Activated CD4-positive, alpha-beta memory T cell treated with anti-CD3 and anti-CD28 coated beads, Interleukin-2, amount 10 ng/mL, durations not matched to agents 7 days and 5 days (primary cell): ENCODE measurements around the gene EPHA6. TPM values are rescaled to one million over a fixed set of nuclear protein-coding genes. Genes with fewer than 3 reads are reported as not detected.
"Not testable (repeated sequence)": the region's sequence is repeated elsewhere in the genome, so short reads cannot be mapped to it uniquely, and the experiment has no call there.

ENCODE experiments used
- CTCF ChIA-PET: fragments of 350-600 bp; sonication (Branson Sonifier 250); formaldehyde crosslinking; loops from one replicate; lab custom pipeline; 2021; ENCODE audit warnings: antibody characterized with exemption, inconsistent platforms; lab: Charles Lee
- POLR2A ChIA-PET: fragments of 350-600 bp; sonication (Branson Sonifier 250); formaldehyde crosslinking; loops from one replicate; lab custom pipeline; 2021; ENCODE audit warnings: antibody characterized with exemption; lab: Charles Lee
- DNase-seq: peaks from one replicate; pipeline ENCODE4 v3.0.0-alpha.2; 2020
- H3K27ac Mint-ChIP-seq: one replicate; pipeline ENCODE4 v1.8.0; 2021; ENCODE audit warnings: mild to moderate bottlenecking, mixed read lengths
- H3K27me3 Mint-ChIP-seq: one replicate; pipeline ENCODE4 v1.8.0; 2021; ENCODE audit warnings: mixed read lengths
- H3K36me3 Mint-ChIP-seq: one replicate; pipeline ENCODE4 v1.8.0; 2021; ENCODE audit warnings: low read depth, mixed read lengths
- H3K4me1 Mint-ChIP-seq: one replicate; pipeline ENCODE4 v1.8.0; 2021; ENCODE audit warnings: mixed read lengths
- H3K4me3 Mint-ChIP-seq: one replicate; pipeline ENCODE4 v1.8.0; 2021; ENCODE audit warnings: mild to moderate bottlenecking, mixed read lengths
- H3K9me3 Mint-ChIP-seq: one replicate; pipeline ENCODE4 v1.8.0; 2021; ENCODE audit warnings: mixed read lengths
- total RNA-seq, 2 experiments: library from RNA; stranded (reverse); gene quantifications; one replicate each; pipeline ENCODE4 v1.2.3, GENCODE V29; 2021

The EPHA6 gene
- total RNA-seq, 2 experiments from 2014 or later = not detected

DNA sequence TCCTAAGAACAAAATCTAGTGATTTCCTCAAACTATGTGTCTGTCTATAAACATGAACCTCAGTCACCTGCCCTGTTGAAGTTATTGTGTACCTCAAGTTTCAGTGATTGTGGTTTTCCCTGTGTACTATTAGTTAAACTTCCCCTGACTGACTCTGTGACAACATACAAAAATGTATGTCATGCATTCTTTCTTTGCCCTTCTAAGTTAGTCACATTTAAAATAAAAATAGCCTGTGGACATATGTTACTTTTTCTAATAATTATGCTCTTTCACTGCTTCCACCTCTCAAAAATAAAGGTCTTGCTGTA lies 29.8 kb downstream of the EPHA6 start:
- no peaks in the 10 kb centered on the region for H3K27me3 Mint-ChIP-seq

GRCh38 chr3:96852849-96853248 lies 38.5 kb downstream of the EPHA6 start:
- Mint-ChIP-seq H3K4me1 (no peaks in the 10 kb centered on the region), H3K27me3 (no peaks in the 10 kb centered on the region), H3K27ac (no peak overlapping the region), H3K9me3 (no peaks in the 10 kb centered on the region), H3K36me3 (no peaks in the 10 kb centered on the region), H3K4me3 (no peak overlapping the region)
- DNase-seq = no peak
- POLR2A ChIA-PET = no interaction called here
- CTCF ChIA-PET = no interaction called here

More for the DNA sequence above, 29.8 kb downstream of the EPHA6 start:
- no peak overlapping the region for H3K4me3 Mint-ChIP-seq
- DNase-seq = no peak
- no peak overlapping the region for H3K27ac Mint-ChIP-seq
- POLR2A ChIA-PET = no interaction called here
- peaks cover 2% of the 10 kb centered on the region for H3K9me3 Mint-ChIP-seq
- no peaks in the 10 kb centered on the region for H3K4me1 Mint-ChIP-seq
- no peaks in the 10 kb centered on the region for H3K36me3 Mint-ChIP-seq
- CTCF ChIA-PET = no interaction called here

DNA sequence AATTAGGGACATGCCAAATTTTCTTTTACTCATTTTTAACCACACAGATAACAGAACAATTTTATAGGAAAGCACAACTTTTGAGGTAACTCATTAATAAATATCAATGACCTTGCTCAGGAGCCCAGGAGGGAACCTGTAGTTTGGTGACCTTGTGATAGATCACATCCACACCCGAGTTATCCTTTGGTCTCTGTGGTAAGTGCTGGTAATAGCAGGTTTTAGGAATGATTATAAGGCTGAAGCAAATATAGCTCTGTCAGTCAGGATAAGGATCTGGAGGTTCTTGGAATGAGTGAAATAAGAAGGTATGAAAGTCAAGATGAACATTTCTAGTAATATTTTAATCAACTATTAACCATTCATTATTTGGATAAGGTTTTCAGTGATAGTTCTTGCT lies 46.5 kb downstream of the EPHA6 start:
- Mint-ChIP-seq H3K4me1 (no peaks in the 10 kb centered on the region), H3K27ac (no peak overlapping the region), H3K27me3 (no peaks in the 10 kb centered on the region), H3K36me3 (no peaks in the 10 kb centered on the region), H3K4me3 (no peak overlapping the region), H3K9me3 (no peaks in the 10 kb centered on the region)
- DNase-seq = no peak
- ChIA-PET POLR2A (no interaction called here), CTCF (no interaction called here)

DNA sequence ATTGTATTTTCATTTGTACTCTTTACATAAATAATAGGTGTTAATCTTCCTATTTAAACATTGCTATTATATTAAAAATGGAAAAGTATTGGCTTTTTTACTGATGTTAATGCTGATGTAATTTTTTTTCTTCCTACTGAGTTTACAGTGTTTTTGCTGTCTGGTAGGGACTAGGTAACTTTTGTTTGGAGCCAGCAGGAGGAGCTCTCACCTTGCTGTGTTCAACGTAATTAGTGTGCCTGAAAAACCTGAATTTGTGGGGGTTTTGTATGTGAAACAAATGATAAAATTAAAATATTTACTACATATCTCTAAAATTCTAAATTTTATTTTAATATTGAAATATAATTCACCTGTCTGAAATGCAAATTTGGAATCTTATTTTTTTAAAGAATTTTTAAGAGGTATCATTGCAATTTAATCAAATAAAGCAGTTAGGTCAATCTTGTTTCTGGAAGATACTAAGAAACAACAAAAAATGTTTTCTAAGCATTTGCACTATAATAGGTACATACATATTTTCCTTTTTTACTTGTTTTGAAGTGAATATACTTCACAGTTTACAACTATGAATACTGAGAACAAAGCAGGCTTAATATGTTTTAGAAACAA lies 48.8 kb downstream of the EPHA6 start:
- Mint-ChIP-seq H3K27ac (no peak overlapping the region), H3K36me3 (no peaks in the 10 kb centered on the region), H3K4me3 (no peak overlapping the region), H3K27me3 (no peaks in the 10 kb centered on the region), H3K9me3 (no peaks in the 10 kb centered on the region), H3K4me1 (no peaks in the 10 kb centered on the region)
- POLR2A ChIA-PET = no interaction called here
- no peak for DNase-seq
- CTCF ChIA-PET = interaction anchor here (1.8 kb wide), 1 partner anchor 856 kb away, joined by 7 read pairs; no protein-coding TSS in a partner anchor

DNA sequence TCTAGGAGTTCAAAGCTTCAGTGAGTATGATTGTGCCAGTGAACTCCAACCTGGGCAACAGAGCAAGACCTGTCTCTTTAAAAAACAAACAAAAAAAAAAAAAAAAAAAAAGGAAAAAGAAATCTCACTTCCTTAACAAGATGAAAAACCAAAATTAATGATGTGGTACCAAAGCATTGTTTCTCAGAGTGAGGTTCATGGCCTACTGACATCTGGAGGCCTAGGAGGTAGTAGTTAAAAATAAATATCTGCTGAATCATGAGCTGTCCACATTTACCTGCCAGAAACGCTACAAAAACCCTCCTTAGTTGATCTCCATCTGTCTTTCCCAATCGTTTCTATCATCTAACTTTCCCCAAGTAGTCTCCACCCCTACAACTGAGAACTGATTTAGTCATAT lies 51.2 kb downstream of the EPHA6 start:
- CTCF ChIA-PET = interaction anchor here (0.7 kb wide), 2 partner anchors 230 to 316 kb away, joined by 4 to 8 read pairs; no protein-coding TSS in a partner anchor
- no peak for DNase-seq
- H3K4me3 Mint-ChIP-seq = no peak overlapping the region

DNA sequence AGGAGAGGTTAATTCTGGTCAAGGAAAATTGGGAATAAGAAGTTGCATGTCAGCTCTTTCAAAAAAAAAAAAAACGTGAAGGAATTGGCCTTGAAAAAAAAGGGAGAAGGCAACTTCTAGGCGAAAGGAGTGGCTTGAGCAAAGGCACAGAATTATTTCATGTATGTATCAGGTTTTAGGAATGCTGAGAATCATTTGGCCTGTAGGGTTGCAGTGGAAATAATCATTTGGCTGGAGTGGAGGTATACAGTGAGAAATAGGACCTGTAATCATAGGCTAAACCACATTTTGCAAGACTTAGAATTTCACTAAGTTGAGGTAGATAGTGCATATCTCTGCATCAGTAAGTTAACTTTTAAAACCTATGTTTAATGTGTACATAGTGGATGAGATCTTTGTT lies 54.9 kb downstream of the EPHA6 start:
- Mint-ChIP-seq H3K9me3 (no peaks in the 10 kb centered on the region), H3K27ac (no peak overlapping the region), H3K4me3 (no peak overlapping the region), H3K36me3 (no peaks in the 10 kb centered on the region), H3K27me3 (no peaks in the 10 kb centered on the region), H3K4me1 (no peaks in the 10 kb centered on the region)
- CTCF ChIA-PET = no interaction called here
- POLR2A ChIA-PET = no interaction called here
- no peak for DNase-seq

More for the DNA sequence above, 51.2 kb downstream of the EPHA6 start:
- POLR2A ChIA-PET = no interaction called here
- no peaks in the 10 kb centered on the region for H3K4me1 Mint-ChIP-seq
- H3K27ac Mint-ChIP-seq = no peak overlapping the region
- H3K9me3 Mint-ChIP-seq = no peaks in the 10 kb centered on the region
- no peaks in the 10 kb centered on the region for H3K27me3 Mint-ChIP-seq
- no peaks in the 10 kb centered on the region for H3K36me3 Mint-ChIP-seq

- H3K27me3 Mint-ChIP-seq = no peaks in the 10 kb centered on the region
- CTCF ChIA-PET = no interaction called here
- no peaks in the 10 kb centered on the region for H3K4me1 Mint-ChIP-seq
Measured at GRCh38 chr3:96877510-96877909, 63.1 kb downstream of the EPHA6 start.

GRCh38 chr3:96900031-96900430 lies 85.6 kb downstream of the EPHA6 start:
- ChIA-PET CTCF (no interaction called here), POLR2A (no interaction called here)
- H3K4me1 Mint-ChIP-seq = no peaks in the 10 kb centered on the region
- H3K27me3 Mint-ChIP-seq = no peaks in the 10 kb centered on the region
- no peaks in the 10 kb centered on the region for H3K36me3 Mint-ChIP-seq
- no peak for DNase-seq
- no peak overlapping the region for H3K27ac Mint-ChIP-seq
- no peak overlapping the region for H3K4me3 Mint-ChIP-seq
- no peaks in the 10 kb centered on the region for H3K9me3 Mint-ChIP-seq

More at GRCh38 chr3:96877510-96877909, 63.1 kb downstream of the EPHA6 start:
- H3K27ac Mint-ChIP-seq = no peak overlapping the region
- no peak overlapping the region for H3K4me3 Mint-ChIP-seq
- POLR2A ChIA-PET = no interaction called here
- no peaks in the 10 kb centered on the region for H3K9me3 Mint-ChIP-seq
- no peak for DNase-seq
- H3K36me3 Mint-ChIP-seq = no peaks in the 10 kb centered on the region

DNA sequence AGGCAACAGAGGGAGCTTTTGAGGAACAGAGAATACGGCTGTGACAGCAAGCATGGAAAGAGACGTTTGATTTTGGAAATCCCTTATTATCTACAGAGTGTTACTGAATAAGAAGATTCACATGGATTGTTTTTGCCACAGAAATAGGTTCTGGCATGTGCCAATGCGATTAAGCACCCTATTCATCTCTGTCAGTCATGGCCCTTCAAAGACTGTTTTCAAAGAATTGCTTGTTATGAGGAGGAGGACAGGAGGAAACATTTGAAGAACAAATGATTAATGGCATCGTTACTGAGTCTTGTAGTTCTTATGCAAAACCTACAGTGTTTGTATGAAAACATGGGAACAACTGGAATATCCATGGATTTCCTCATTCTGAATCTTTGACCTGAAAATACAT lies 86.2 kb downstream of the EPHA6 start:
- CTCF ChIA-PET = no interaction called here
- no peaks in the 10 kb centered on the region for H3K36me3 Mint-ChIP-seq
- no peaks in the 10 kb centered on the region for H3K27me3 Mint-ChIP-seq
- H3K27ac Mint-ChIP-seq = no peak overlapping the region
- H3K9me3 Mint-ChIP-seq = no peaks in the 10 kb centered on the region
- DNase-seq = no peak
- POLR2A ChIA-PET = no interaction called here
- H3K4me1 Mint-ChIP-seq = no peaks in the 10 kb centered on the region
- H3K4me3 Mint-ChIP-seq = no peak overlapping the region

DNA sequence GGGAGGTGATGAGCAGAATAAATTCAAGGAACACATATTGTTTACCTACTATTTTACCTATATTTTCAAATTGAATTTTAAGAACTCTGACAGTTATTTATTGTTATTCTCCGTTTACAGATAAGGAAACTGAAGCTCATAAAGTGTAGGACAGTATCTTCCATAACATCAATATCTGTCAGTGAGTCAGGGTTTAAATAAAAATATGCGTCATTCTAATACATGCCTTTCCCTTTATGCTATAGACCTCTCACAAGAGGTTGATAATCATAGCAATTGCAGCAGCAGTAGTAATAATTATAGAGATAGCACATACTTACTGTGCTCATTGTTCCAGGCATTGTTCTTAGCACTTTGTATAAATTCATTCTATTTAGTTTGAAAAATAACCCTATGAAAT lies 101.1 kb downstream of the EPHA6 start:
- H3K36me3 Mint-ChIP-seq = no peaks in the 10 kb centered on the region
- peaks cover 2% of the 10 kb centered on the region for H3K9me3 Mint-ChIP-seq
- POLR2A ChIA-PET = no interaction called here
- H3K27ac Mint-ChIP-seq = no peak overlapping the region
- no peaks in the 10 kb centered on the region for H3K27me3 Mint-ChIP-seq
- CTCF ChIA-PET = no interaction called here
- no peak overlapping the region for H3K4me3 Mint-ChIP-seq
- H3K4me1 Mint-ChIP-seq = no peaks in the 10 kb centered on the region
- DNase-seq = no peak

DNA sequence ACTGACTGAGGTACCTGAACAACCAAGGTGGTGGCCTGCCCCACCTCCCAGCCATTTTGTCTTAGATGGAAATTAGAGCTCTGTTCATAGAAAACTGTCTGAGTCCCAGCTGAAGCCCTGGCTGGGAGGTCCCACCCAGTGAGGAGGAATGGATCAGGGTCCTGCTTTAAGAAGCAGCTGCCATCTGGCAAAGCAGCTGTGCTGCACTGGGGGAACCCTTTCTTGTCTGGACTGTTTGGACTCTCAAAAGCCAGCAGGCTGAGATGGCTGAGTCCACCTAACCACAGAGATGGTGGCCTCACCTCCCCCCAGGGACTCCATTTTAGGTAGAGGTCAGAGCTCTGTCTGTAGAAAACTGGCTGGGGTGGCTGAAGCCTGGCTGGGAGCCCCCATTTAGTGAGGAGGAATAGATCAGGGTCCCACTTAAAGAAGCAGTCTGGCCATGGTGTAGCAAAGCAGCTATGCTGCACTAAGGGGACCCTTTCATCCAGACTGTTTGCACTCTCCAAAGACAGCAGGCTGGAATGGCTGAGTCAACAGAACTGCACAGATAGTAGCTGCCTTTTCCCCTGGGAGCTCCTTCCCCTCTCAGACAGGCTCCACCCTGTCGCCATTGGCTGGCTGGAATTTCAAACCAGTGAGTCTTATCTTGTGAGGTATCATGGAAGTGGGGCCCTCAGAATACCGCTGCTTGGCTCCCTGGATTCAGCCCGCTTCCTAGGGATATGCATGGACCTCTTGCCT lies 116.9 kb downstream of the EPHA6 start:
- no peak overlapping the region for H3K27ac Mint-ChIP-seq
- H3K36me3 Mint-ChIP-seq = no peaks in the 10 kb centered on the region
- no peaks in the 10 kb centered on the region for H3K4me1 Mint-ChIP-seq
- POLR2A ChIA-PET = no interaction called here
- no peak overlapping the region for H3K4me3 Mint-ChIP-seq
- DNase-seq = no peak
- H3K9me3 Mint-ChIP-seq = peaks cover 26% of the 10 kb centered on the region
- H3K27me3 Mint-ChIP-seq = no peaks in the 10 kb centered on the region
- CTCF ChIA-PET = no interaction called here

GRCh38 chr3:96942131-96942530 lies 127.7 kb downstream of the EPHA6 start:
- DNase-seq, H3K4me1 Mint-ChIP-seq, H3K36me3 Mint-ChIP-seq, H3K27me3 Mint-ChIP-seq, POLR2A ChIA-PET, H3K27ac Mint-ChIP-seq, H3K9me3 Mint-ChIP-seq, H3K4me3 Mint-ChIP-seq, CTCF ChIA-PET: not testable (repeated sequence)

DNA sequence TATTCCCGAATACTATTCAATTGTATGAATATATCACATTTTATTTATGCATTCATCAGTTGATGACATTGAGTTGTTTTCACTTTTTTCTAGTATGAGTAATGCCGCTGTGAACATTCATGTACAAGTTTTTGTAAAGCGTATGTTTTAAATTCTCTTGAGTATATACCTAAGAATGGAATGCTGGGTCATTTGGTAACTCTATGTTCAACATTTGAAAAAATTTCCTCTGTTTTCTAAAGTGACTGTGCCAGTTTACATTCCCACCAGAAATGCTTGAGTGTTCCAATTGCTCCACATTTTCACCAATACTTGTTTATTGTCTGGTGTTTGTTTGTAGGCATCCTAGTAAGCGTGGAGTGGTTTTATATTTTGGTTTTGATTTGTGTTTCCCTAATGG lies 144.5 kb downstream of the EPHA6 start:
- H3K36me3 Mint-ChIP-seq = no peaks in the 10 kb centered on the region
- no peak overlapping the region for H3K27ac Mint-ChIP-seq
- no peak for DNase-seq
- no peak overlapping the region for H3K4me3 Mint-ChIP-seq
- CTCF ChIA-PET = interaction anchor here (0.5 kb wide), 1 partner anchor 102 kb away, joined by 4 read pairs; no protein-coding TSS in a partner anchor
- peaks cover 5% of the 10 kb centered on the region for H3K9me3 Mint-ChIP-seq
- H3K4me1 Mint-ChIP-seq = no peaks in the 10 kb centered on the region
- POLR2A ChIA-PET = no interaction called here
- H3K27me3 Mint-ChIP-seq = no peaks in the 10 kb centered on the region

DNA sequence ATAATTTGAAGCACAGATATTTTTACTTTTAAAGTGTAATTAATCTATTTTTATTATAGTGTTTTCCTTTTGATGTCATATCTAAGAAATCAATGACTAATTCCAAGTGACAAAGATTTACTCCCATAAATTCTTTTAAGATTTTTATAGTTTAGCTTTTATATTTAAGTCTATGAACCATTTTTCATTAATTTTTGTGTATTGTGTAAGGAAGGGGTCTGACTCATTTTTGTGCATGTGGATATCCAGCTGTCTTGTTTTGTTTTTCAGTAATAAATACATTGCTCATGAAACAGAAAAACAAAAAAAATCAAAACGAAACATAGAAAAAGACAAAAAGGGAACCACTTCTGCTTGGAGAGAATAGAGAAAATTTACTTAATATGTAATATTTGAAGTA lies 145.1 kb downstream of the EPHA6 start:
- DNase-seq = no peak
- H3K4me3 Mint-ChIP-seq = no peak overlapping the region
- peaks cover 5% of the 10 kb centered on the region for H3K9me3 Mint-ChIP-seq
- H3K27me3 Mint-ChIP-seq = no peaks in the 10 kb centered on the region
- POLR2A ChIA-PET = no interaction called here
- CTCF ChIA-PET = interaction anchor here (0.5 kb wide), 1 partner anchor 101 kb away, joined by 4 read pairs; no protein-coding TSS in a partner anchor
- no peaks in the 10 kb centered on the region for H3K36me3 Mint-ChIP-seq
- no peak overlapping the region for H3K27ac Mint-ChIP-seq
- H3K4me1 Mint-ChIP-seq = no peaks in the 10 kb centered on the region
